BLaER1 treated with 17β-estradiol and CSF1 and Interleukin-3, amounts not matched to agents 10 nM and 100 nM (cell line): Measurements from ENCODE around the gene SNX32.

Source experiments
- H3K27ac ChIP-seq, 11 experiments: shearing (Covaris generic); formaldehyde crosslinking; 2 replicates each; pipeline ENCODE4 v1.8.1; 2022
- H3K27me3 ChIP-seq, 11 experiments: shearing (Covaris generic); formaldehyde crosslinking; 2 replicates each; pipeline ENCODE4 v1.8.1; 2022
- H3K36me3 ChIP-seq, 11 experiments: shearing (Covaris generic); formaldehyde crosslinking; 2 replicates each; pipeline ENCODE4 v1.8.1; 2022
- H3K4me1 ChIP-seq, 10 experiments: shearing (Covaris generic); formaldehyde crosslinking; 2 replicates each; pipeline ENCODE4 v1.8.1; 2022
- H3K4me2 ChIP-seq, 11 experiments: shearing (Covaris generic); formaldehyde crosslinking; 2 replicates each; pipeline ENCODE4 v1.8.1; 2022
- H3K4me3 ChIP-seq, 10 experiments: shearing (Covaris generic); formaldehyde crosslinking; 2 replicates each; pipeline ENCODE4 v1.8.1; 2022
- H3K9ac ChIP-seq, 11 experiments: shearing (Covaris generic); formaldehyde crosslinking; 2 replicates each; pipeline ENCODE4 v1.8.1; 2022
- H3K9me3 ChIP-seq, 11 experiments: shearing (Covaris generic); formaldehyde crosslinking; replicated peaks in 1 of 11; 2 replicates each; pipeline ENCODE4 v1.8.1; 2022
- H4K20me1 ChIP-seq, 11 experiments: shearing (Covaris generic); formaldehyde crosslinking; 2 replicates each; pipeline ENCODE4 v1.8.1; 2022
- Cebpa-rat ChIP-seq, 11 experiments: shearing (Covaris generic); IDR thresholded peaks; 2 replicates each; pipeline ENCODE4 v1.8.1; 2022

Gene SNX32

GRCh38 chr11:65806979-65807378, 26.8 kb upstream of the SNX32 start:
- no peak overlapping the region for H3K4me3 ChIP-seq
- H3K27ac ChIP-seq, result no peak overlapping the region
- peaks cover 5 to 13% (median 11%) of the 10 kb centered on the region in 10 experiments for H3K4me1 ChIP-seq
- no peaks in the 10 kb centered on the region for H3K9me3 ChIP-seq
- H3K36me3 ChIP-seq, result no peaks in the 10 kb centered on the region
- TF ChIP-seq Cebpa-rat (IDR thresholded peaks at IDR 0.05), result no peak
- H3K9ac ChIP-seq, result no peak overlapping the region
- H3K27me3 ChIP-seq, result peaks cover 13 to 22% (median 21%) of the 10 kb centered on the region in 11 experiments; a peak in 20 of 22 replicates
- H3K4me2 ChIP-seq, result no peak overlapping the region
- H4K20me1 ChIP-seq, result peaks cover 0 to 12% (median 0%) of the 10 kb centered on the region in 11 experiments; a peak in 2 of 22 replicates

GRCh38 chr11:65808744-65809341, 24.9 kb upstream of the SNX32 start:
- Histone ChIP-seq H3K4me1 (peaks cover 15 to 30% (median 21%) of the 10 kb centered on the region in 10 experiments), H3K9me3 (no peaks in the 10 kb centered on the region), H4K20me1 (peaks cover 0 to 28% (median 0%) of the 10 kb centered on the region in 11 experiments; a peak in 2 of 22 replicates), H3K27me3 (peaks cover 4 to 14% (median 6%) of the 10 kb centered on the region in 11 experiments; a peak in 18 of 22 replicates), H3K4me2 (no peak overlapping the region), H3K36me3 (no peaks in the 10 kb centered on the region), H3K4me3 (no peak overlapping the region), H3K9ac (no peak overlapping the region), H3K27ac (no peak overlapping the region)
- no peak for TF ChIP-seq Cebpa-rat (IDR thresholded peaks at IDR 0.05)

- no peak overlapping the region for H3K9ac ChIP-seq
Measured at GRCh38 chr11:65809496-65809895, 24.3 kb upstream of the SNX32 start.

GRCh38 chr11:65810046-65810868, 23.5 kb upstream of the SNX32 start:
- TF ChIP-seq Cebpa-rat (IDR thresholded peaks at IDR 0.05), result no peak
- H3K9ac ChIP-seq, result peak overlapping the region in 1 of 11 experiments; percentile 70; a peak in 1 of 22 replicates

More at GRCh38 chr11:65809496-65809895, 24.3 kb upstream of the SNX32 start:
- no peaks in the 10 kb centered on the region for H3K36me3 ChIP-seq
- H3K4me2 ChIP-seq, result no peak overlapping the region
- TF ChIP-seq Cebpa-rat (IDR thresholded peaks at IDR 0.05), result no peak
- H3K27ac ChIP-seq, result no peak overlapping the region
- H4K20me1 ChIP-seq, result peaks cover 0 to 35% (median 0%) of the 10 kb centered on the region in 11 experiments; a peak in 2 of 22 replicates
- H3K9me3 ChIP-seq, result no peaks in the 10 kb centered on the region
- peaks cover 22 to 36% (median 28%) of the 10 kb centered on the region in 10 experiments for H3K4me1 ChIP-seq
- H3K4me3 ChIP-seq, result no peak overlapping the region
- peaks cover 0 to 8% (median 0%) of the 10 kb centered on the region in 11 experiments; a peak in 6 of 22 replicates for H3K27me3 ChIP-seq

GRCh38 chr11:65811764-65812475, 21.8 kb upstream of the SNX32 start:
- Histone ChIP-seq H4K20me1 (peaks cover 0 to 41% (median 0%) of the 10 kb centered on the region in 11 experiments; a peak in 2 of 22 replicates), H3K27ac (peak overlapping the region in 8 of 11 experiments; percentile 7 to 77 (median 40); a peak in 9 of 22 replicates), H3K36me3 (0 out of 22 replicates have a peak, but pooled peaks cover 0 to 3% (median 0%) of the 10 kb centered on the region in 11 experiments), H3K27me3 (peaks cover 0 to 8% (median 0%) of the 10 kb centered on the region in 11 experiments; a peak in 3 of 22 replicates), H3K4me2 (peak overlapping the region; percentile 43 to 79 (median 67)), H3K4me3 (no peak overlapping the region), H3K9me3 (no peaks in the 10 kb centered on the region), H3K4me1 (peaks cover 26 to 52% (median 34%) of the 10 kb centered on the region in 10 experiments), H3K9ac (peak overlapping the region in 5 of 11 experiments; percentile 16 to 70 (median 55); a peak in 10 of 22 replicates)
- TF ChIP-seq Cebpa-rat (IDR thresholded peaks at IDR 0.05), result peak in 3 of 11 experiments; percentile 16 to 71 (median 62); a peak in 2 of 22 replicates

More at GRCh38 chr11:65810046-65810868, 23.5 kb upstream of the SNX32 start:
- Histone ChIP-seq H3K36me3 (0 out of 22 replicates have a peak, but pooled peaks cover 0 to 3% (median 0%) of the 10 kb centered on the region in 11 experiments), H3K9me3 (no peaks in the 10 kb centered on the region), H3K4me2 (no peak overlapping the region), H3K27ac (no peak overlapping the region; a peak in 1 of 22 replicates), H3K4me3 (no peak overlapping the region), H3K27me3 (peaks cover 0 to 8% (median 0%) of the 10 kb centered on the region in 11 experiments; a peak in 1 of 22 replicates), H3K4me1 (peaks cover 26 to 39% (median 32%) of the 10 kb centered on the region in 10 experiments), H4K20me1 (peaks cover 0 to 41% (median 0%) of the 10 kb centered on the region in 11 experiments; a peak in 2 of 22 replicates)

GRCh38 chr11:65814131-65814985, 19.4 kb upstream of the SNX32 start:
- H3K9me3 ChIP-seq, result no peaks in the 10 kb centered on the region
- H3K27me3 ChIP-seq, result peaks cover 0 to 12% (median 0%) of the 10 kb centered on the region in 11 experiments; a peak in 6 of 22 replicates
- H3K4me1 ChIP-seq, result peaks cover 32 to 57% (median 43%) of the 10 kb centered on the region in 10 experiments
- H3K9ac ChIP-seq, result peak overlapping the region in 2 of 11 experiments; percentile 10 to 51; a peak in 3 of 22 replicates
- H3K27ac ChIP-seq, result peak overlapping the region in 2 of 11 experiments; percentile 4 to 43; a peak in 5 of 22 replicates
- H3K36me3 ChIP-seq, result 0 out of 22 replicates have a peak, but pooled peaks cover 0 to 3% (median 0%) of the 10 kb centered on the region in 11 experiments
- H4K20me1 ChIP-seq, result peaks cover 0 to 41% (median 0%) of the 10 kb centered on the region in 11 experiments; a peak in 2 of 22 replicates
- H3K4me2 ChIP-seq, result peak overlapping the region in 8 of 11 experiments; percentile 1 to 94 (median 42); a peak in 14 of 22 replicates
- no peak overlapping the region for H3K4me3 ChIP-seq
- no peak for TF ChIP-seq Cebpa-rat (IDR thresholded peaks at IDR 0.05)

GRCh38 chr11:65814986-65815565, 18.7 kb upstream of the SNX32 start:
- H3K36me3 ChIP-seq, result 0 out of 22 replicates have a peak, but pooled peaks cover 0 to 3% (median 0%) of the 10 kb centered on the region in 11 experiments

More at GRCh38 chr11:65814986-65815565, 18.7 kb upstream of the SNX32 start:
- TF ChIP-seq Cebpa-rat (IDR thresholded peaks at IDR 0.05), result no peak
- Histone ChIP-seq H3K27me3 (peaks cover 0 to 12% (median 0%) of the 10 kb centered on the region in 11 experiments; a peak in 6 of 22 replicates), H3K9ac (peak overlapping the region in 2 of 11 experiments; percentile 10 to 51; a peak in 1 of 22 replicates), H3K9me3 (no peaks in the 10 kb centered on the region), H3K4me1 (peaks cover 37 to 62% (median 50%) of the 10 kb centered on the region in 10 experiments), H3K4me2 (peak overlapping the region in 5 of 11 experiments; percentile 5 to 94 (median 52); a peak in 9 of 22 replicates), H3K27ac (peak overlapping the region in 2 of 11 experiments; percentile 4 to 43; a peak in 4 of 22 replicates), H3K4me3 (no peak overlapping the region), H4K20me1 (peaks cover 0 to 41% (median 0%) of the 10 kb centered on the region in 11 experiments; a peak in 2 of 22 replicates)
